Measurements from ENCODE around the gene TIE1. TPM values are rescaled to one million over a fixed set of nuclear protein-coding genes. Genes with fewer than 3 reads are reported as not detected.

TIE1 gene
- total RNA-seq, 4 donors from 2014 or later = 5.6 to 38.8 (median 8.9) TPM

- DNase-seq = no peak
- no peak for TF ChIP-seq CTCF (IDR thresholded peaks at IDR 0.05)
- TF ChIP-seq POLR2A (IDR thresholded peaks at IDR 0.05) = no peak
- Histone ChIP-seq H3K27me3 (no peaks in the 10 kb centered on the region), H3K27ac (no peak overlapping the region), H3K36me3 (no peaks in the 10 kb centered on the region), H3K9me3 (no peaks in the 10 kb centered on the region), H3K4me3 (no peak overlapping the region), H3K4me1 (no peaks in the 10 kb centered on the region)
These were observed 19.0 kb downstream of the TIE1 start for GRCh38 chr1:43319766-43320165.

GRCh38 chr1:43321331-43321891, 20.6 kb downstream of the TIE1 start:
- no peak overlapping the region for H3K27ac ChIP-seq
- no peak for TF ChIP-seq POLR2A (IDR thresholded peaks at IDR 0.05)
- TF ChIP-seq CTCF (IDR thresholded peaks at IDR 0.05) = no peak
- no peak for DNase-seq

GRCh38 chr1:43322506-43322905, 21.7 kb downstream of the TIE1 start:
- H3K4me3 ChIP-seq = no peak overlapping the region
- TF ChIP-seq CTCF (IDR thresholded peaks at IDR 0.05) = no peak
- TF ChIP-seq POLR2A (IDR thresholded peaks at IDR 0.05) = no peak
- H3K36me3 ChIP-seq = no peaks in the 10 kb centered on the region
- no peaks in the 10 kb centered on the region for H3K4me1 ChIP-seq
- H3K9me3 ChIP-seq = no peaks in the 10 kb centered on the region
- H3K27me3 ChIP-seq = no peaks in the 10 kb centered on the region
- DNase-seq = no peak
- no peak overlapping the region for H3K27ac ChIP-seq

More at GRCh38 chr1:43321331-43321891, 20.6 kb downstream of the TIE1 start:
- Histone ChIP-seq H3K36me3 (no peaks in the 10 kb centered on the region), H3K4me1 (no peaks in the 10 kb centered on the region), H3K9me3 (no peaks in the 10 kb centered on the region), H3K4me3 (no peak overlapping the region), H3K27me3 (no peaks in the 10 kb centered on the region)

GRCh38 chr1:43324810-43325209, 24.0 kb downstream of the TIE1 start:
- TF ChIP-seq CTCF (IDR thresholded peaks at IDR 0.05) = no peak
- TF ChIP-seq POLR2A (IDR thresholded peaks at IDR 0.05) = no peak
- H3K27ac ChIP-seq = no peak overlapping the region
- no peak overlapping the region for H3K4me3 ChIP-seq
- peaks cover 0 to 1% (median 0%) of the 10 kb centered on the region in 4 donors for H3K4me1 ChIP-seq
- no peaks in the 10 kb centered on the region for H3K27me3 ChIP-seq
- no peak for DNase-seq
- no peaks in the 10 kb centered on the region for H3K36me3 ChIP-seq
- no peaks in the 10 kb centered on the region for H3K9me3 ChIP-seq

- Histone ChIP-seq H3K36me3 (no peaks in the 10 kb centered on the region), H3K4me1 (peaks cover 0 to 7% (median 0%) of the 10 kb centered on the region in 4 donors), H3K27me3 (no peaks in the 10 kb centered on the region), H3K27ac (no peak overlapping the region), H3K4me3 (no peak overlapping the region), H3K9me3 (no peaks in the 10 kb centered on the region)
- TF ChIP-seq CTCF (IDR thresholded peaks at IDR 0.05) = no peak
- no peak for TF ChIP-seq POLR2A (IDR thresholded peaks at IDR 0.05)
- no peak for DNase-seq
These were observed 24.6 kb downstream of the TIE1 start for GRCh38 chr1:43325381-43325780.

Data from Peyer's patch (tissue), 4 donors.